Choroid plexus epithelial cell (primary cell): ENCODE measurements around the gene PID1.
"Not testable (repeated sequence)": the region's sequence is repeated elsewhere in the genome, so short reads cannot be mapped to it uniquely, and the experiment has no call there.

Source experiments
- DNase-seq: peaks from one replicate; pipeline ENCODE4 v3.0.0-alpha.2; 2010; ENCODE audit warnings: low read depth
- H3K4me3 ChIP-seq: 2 replicates; pipeline ENCODE4 v1.5.1; 2011; ENCODE audit warnings: low read depth, mild to moderate bottlenecking, control low read depth, low read length, moderate library complexity
- CTCF ChIP-seq: conservative IDR thresholded peaks from 2 replicates; pipeline ENCODE4 v1.5.1; 2011; ENCODE audit warnings: low read depth, mild to moderate bottlenecking, control low read depth, inconsistent platforms, low read length, moderate library complexity

PID1 gene

GRCh38 chr2:229191413-229191812 is 79.7 kb downstream of the PID1 start:
- no peak overlapping the region for H3K4me3 ChIP-seq
- DNase-seq: no peak
- TF ChIP-seq CTCF: no peak

GRCh38 chr2:229187123-229187522 is 84.0 kb downstream of the PID1 start:
- DNase-seq, H3K4me3 ChIP-seq: not testable (repeated sequence)

- TF ChIP-seq CTCF: no peak
- H3K4me3 ChIP-seq: no peak overlapping the region
- no peak for DNase-seq
Observed at GRCh38 chr2:229181641-229182040, 89.4 kb downstream of the PID1 start.

GRCh38 chr2:229180658-229181057 is 90.4 kb downstream of the PID1 start:
- no peak overlapping the region for H3K4me3 ChIP-seq
- no peak for DNase-seq
- no peak for TF ChIP-seq CTCF

GRCh38 chr2:229179628-229180027 is 91.5 kb downstream of the PID1 start:
- no peak overlapping the region for H3K4me3 ChIP-seq
- DNase-seq: no peak
- TF ChIP-seq CTCF: no peak

GRCh38 chr2:229178706-229179105 is 92.4 kb downstream of the PID1 start:
- DNase-seq: no peak
- TF ChIP-seq CTCF: no peak
- H3K4me3 ChIP-seq: no peak overlapping the region

- no peak for DNase-seq
- H3K4me3 ChIP-seq: no peak overlapping the region
- TF ChIP-seq CTCF: no peak
Observed at GRCh38 chr2:229178117-229178516, 93.0 kb downstream of the PID1 start.

GRCh38 chr2:229176136-229176535 is 95.0 kb downstream of the PID1 start:
- H3K4me3 ChIP-seq: no peak overlapping the region
- no peak for TF ChIP-seq CTCF
- DNase-seq: no peak
